Measurements from ENCODE around the gene RPL9.
A peak's percentile ranks its signal among the peaks of the same experiment; 100 is the strongest.
"Not testable (repeated sequence)": the region's sequence is repeated elsewhere in the genome, so short reads cannot be mapped to it uniquely, and the experiment has no call there.

RPL9 gene

DNA sequence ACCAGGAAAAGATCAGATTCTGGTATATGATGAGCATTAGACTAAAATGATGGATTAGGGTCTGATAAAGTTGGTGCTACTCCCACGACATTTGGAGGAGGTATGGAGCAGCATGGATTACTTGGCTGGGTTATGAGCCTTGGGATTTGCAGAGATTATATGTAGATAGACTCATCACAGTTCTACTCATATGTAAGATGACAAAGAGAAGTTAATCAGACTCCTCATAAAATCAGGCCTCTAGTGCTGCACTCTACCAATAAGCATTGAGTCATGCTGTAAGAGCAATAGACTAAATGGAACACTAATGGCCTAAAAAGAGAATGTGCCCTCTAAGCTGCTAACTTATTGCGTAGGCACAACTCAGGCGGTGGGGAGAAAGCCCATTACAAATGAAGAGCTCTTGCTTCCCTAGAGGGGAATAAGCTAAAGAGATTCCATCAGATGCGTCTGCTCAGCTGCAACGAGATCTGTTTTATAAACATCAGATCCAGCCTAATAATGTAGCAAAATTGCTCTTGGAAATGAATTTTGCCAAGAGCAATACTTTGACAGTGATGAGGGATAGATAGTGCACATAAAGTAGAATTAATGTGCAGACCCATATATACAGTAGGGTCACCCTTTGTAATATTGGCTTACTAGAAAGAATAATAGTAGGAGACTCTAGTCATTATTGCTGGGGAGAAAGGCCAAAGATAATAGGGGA, 17.6 kb upstream of the RPL9 start:
- Mint-ChIP-seq H3K36me3 (peaks cover 8% of the 10 kb centered on the region), H3K4me1 (no peaks in the 10 kb centered on the region), H3K9me3 (no peaks in the 10 kb centered on the region), H3K4me3 (no peak overlapping the region), H3K27ac (no peak overlapping the region), H3K27me3 (no peaks in the 10 kb centered on the region)

DNA sequence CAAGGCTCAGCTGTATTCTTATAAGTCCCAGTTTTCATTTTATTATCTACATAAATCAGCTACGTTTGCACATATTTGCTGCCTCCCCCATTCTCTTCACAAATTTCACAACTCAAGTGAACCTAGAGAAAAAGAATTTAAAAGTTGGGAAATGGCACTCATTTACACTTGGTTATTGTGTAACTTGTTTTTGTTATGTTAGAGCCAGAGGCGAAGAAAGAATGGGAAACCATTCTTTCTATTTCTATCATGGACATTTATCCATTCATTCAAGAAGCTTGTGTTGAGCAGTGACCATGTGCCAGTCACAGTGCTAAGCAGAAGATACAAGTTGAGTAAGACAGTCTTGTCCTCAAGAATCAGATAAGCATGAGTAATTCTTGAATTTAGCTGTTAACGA, 13.7 kb upstream of the RPL9 start:
- Mint-ChIP-seq H3K27ac (no peak overlapping the region), H3K4me3 (no peak overlapping the region), H3K9me3 (no peaks in the 10 kb centered on the region), H3K27me3 (no peaks in the 10 kb centered on the region), H3K36me3 (peaks cover 11% of the 10 kb centered on the region), H3K4me1 (peaks cover 8% of the 10 kb centered on the region)

- no peak overlapping the region for H3K4me3 Mint-ChIP-seq
- no peak overlapping the region for H3K27ac Mint-ChIP-seq
- H3K36me3 Mint-ChIP-seq = peaks cover 9% of the 10 kb centered on the region
- H3K27me3 Mint-ChIP-seq = no peaks in the 10 kb centered on the region
- H3K4me1 Mint-ChIP-seq = peaks cover 8% of the 10 kb centered on the region
- H3K9me3 Mint-ChIP-seq = no peaks in the 10 kb centered on the region
Observed at GRCh38 chr4:39470402-39470801, 11.7 kb upstream of the RPL9 start.

DNA sequence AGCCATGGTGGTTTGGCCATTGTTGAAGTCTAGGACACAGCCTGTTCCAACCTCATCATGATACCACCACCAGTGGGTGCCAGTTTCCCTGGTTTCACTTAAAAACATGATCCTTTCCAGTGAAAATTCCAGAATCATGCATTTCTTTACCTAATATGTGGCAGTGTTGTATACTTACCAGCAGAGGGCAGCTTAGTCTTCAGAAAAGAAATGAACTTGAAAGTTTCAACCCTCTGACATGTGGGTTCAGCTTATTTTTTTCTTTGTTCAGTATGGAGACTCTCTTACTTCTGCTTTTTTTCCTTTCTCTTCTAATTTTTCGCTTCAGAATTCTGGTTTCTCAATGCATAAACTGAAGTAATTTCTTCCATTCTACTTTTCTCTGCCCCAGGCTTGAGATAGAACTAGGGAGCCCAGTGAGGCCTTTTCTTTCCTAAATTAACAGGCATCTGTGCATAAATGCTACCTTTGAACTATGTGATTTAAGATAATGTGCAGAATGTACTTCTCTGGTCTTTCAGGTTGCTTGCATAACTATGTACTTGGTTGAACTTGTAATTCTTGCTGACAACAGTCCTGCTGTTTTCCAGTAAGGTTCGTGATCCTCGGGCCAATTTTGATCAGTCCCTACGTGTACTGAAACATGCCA, 10.8 kb upstream of the RPL9 start:
- no peak overlapping the region for H3K27ac Mint-ChIP-seq
- no peak overlapping the region for H3K4me3 Mint-ChIP-seq
- peaks cover 11% of the 10 kb centered on the region for H3K4me1 Mint-ChIP-seq

GRCh38 chr4:39467464-39467863, 8.7 kb upstream of the RPL9 start:
- Mint-ChIP-seq H3K27ac (no peak overlapping the region), H3K4me1 (peaks cover 11% of the 10 kb centered on the region), H3K9me3 (no peaks in the 10 kb centered on the region), H3K27me3 (no peaks in the 10 kb centered on the region), H3K4me3 (no peak overlapping the region), H3K36me3 (peaks cover 12% of the 10 kb centered on the region)

More for the DNA sequence above, 10.8 kb upstream of the RPL9 start:
- Mint-ChIP-seq H3K9me3 (no peaks in the 10 kb centered on the region), H3K27me3 (no peaks in the 10 kb centered on the region), H3K36me3 (peaks cover 9% of the 10 kb centered on the region)

DNA sequence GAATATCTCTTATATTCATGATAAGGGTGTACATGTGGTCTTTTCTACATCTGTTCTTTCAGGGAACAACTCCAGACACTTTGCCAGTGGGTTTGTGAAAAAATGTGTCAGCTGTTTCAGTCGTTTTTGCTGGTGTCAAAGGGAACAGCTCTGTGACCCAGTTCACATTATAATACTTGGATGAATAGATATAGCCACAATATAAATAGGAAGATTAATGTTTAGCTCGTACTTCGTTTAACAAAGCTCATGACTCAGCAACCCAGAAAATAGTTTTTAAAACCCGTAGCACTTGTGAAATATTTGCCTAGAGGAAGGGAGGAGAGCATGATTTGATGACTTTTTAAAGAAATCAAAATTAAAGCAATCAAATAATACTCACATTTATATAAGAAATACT, 8.0 kb upstream of the RPL9 start:
- H3K9me3 Mint-ChIP-seq = no peaks in the 10 kb centered on the region
- H3K27ac Mint-ChIP-seq = no peak overlapping the region
- H3K36me3 Mint-ChIP-seq = peaks cover 8% of the 10 kb centered on the region
- H3K4me3 Mint-ChIP-seq = no peak overlapping the region
- H3K27me3 Mint-ChIP-seq = no peaks in the 10 kb centered on the region
- peaks cover 11% of the 10 kb centered on the region for H3K4me1 Mint-ChIP-seq

DNA sequence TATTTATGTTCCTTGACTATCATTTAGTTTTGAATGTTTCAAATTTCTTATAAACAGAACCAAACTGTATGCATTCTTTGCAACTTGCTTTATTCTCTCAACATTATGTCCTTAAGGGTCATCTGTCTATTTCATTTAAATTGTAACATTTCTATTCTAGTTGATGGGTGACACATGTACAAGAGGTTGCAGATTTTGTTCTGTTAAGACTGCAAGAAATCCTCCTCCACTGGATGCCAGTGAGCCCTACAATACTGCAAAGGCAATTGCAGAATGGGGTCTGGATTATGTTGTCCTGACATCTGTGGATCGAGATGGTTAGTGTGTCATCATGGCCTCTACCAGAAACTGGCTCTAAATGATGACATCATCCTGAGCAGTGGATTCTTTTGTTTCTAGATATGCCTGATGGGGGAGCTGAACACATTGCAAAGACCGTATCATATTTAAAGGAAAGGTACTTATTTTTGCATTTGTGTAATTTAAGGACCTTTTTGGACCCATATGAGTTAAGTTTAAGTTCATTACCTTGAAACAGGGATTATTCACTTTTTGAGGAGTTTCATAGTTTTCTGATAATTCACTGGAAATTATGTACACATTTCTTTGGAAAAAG, 6.3 kb upstream of the RPL9 start:
- H3K27me3 Mint-ChIP-seq = no peaks in the 10 kb centered on the region
- H3K27ac Mint-ChIP-seq = peak overlapping the region; percentile 3
- peaks cover 20% of the 10 kb centered on the region for H3K4me1 Mint-ChIP-seq
- no peaks in the 10 kb centered on the region for H3K9me3 Mint-ChIP-seq
- peaks cover 8% of the 10 kb centered on the region for H3K36me3 Mint-ChIP-seq
- H3K4me3 Mint-ChIP-seq = no peak overlapping the region

DNA sequence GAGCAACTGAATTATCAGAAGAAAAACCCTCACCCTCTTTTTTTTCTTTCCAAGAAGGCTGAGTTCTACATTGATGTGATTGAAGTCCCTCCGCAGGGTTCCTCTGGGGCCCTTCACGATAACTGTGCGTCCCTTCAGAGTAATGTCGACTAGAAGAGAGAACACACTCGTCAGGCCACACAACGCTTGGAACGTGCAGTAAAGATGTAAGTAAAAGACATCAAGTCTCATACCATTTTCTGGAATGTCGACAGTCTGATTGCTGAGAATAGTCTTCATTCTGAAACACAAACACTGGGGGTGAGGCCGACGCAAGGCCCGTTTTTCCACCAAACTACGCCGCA, 589 bp downstream of the RPL9 start:
- peaks cover 38% of the 10 kb centered on the region for H3K36me3 Mint-ChIP-seq
- not testable (repeated sequence) for H3K9me3 Mint-ChIP-seq, H3K27me3 Mint-ChIP-seq
- H3K4me1 Mint-ChIP-seq = peaks cover 30% of the 10 kb centered on the region
- peak overlapping the region; percentile 96 for H3K4me3 Mint-ChIP-seq
- peak overlapping the region; percentile 99 for H3K27ac Mint-ChIP-seq

DNA sequence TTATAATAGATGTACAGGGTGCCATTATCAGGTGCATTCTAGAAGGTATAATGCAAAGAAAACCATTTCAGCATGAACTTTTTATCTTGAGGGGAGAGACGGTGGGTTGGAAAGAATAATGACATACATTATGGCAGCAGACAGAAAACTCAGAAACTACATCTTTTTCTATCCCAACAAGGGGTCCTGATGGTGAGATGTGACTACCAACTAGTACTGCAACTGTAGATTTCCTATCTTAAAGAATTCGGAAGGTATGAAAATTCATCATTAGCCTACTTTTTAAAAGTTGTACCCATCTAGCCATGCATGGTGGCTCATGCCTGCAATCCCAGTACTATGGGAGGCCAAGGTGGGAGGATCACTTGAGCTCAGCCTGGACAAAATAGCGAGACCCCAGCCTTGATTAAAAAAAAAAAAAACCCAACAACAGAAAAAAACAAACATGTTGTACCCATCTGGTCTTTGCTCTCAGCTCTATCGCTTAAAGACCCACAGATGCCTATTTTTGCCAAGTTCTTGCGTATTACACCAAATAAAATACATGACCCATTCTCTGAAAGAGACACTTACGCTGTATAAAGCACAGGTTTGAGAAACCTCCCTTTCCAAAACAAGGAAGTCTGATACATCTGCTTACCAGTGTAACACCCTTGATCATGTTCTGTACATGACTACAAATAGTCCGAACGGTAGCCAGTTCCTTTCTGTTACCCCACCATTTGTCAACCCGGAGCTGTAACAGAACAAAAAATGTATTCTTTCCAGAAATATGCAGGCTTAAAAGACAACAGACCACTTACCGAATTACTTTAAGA, 1.6 kb downstream of the RPL9 start:
- H3K4me3 Mint-ChIP-seq = peak overlapping the region; percentile 96
- H3K27ac Mint-ChIP-seq = peak overlapping the region; percentile 63
- peaks cover 43% of the 10 kb centered on the region for H3K36me3 Mint-ChIP-seq
- H3K27me3 Mint-ChIP-seq = no peaks in the 10 kb centered on the region
- H3K4me1 Mint-ChIP-seq = peaks cover 38% of the 10 kb centered on the region
- no peaks in the 10 kb centered on the region for H3K9me3 Mint-ChIP-seq

DNA sequence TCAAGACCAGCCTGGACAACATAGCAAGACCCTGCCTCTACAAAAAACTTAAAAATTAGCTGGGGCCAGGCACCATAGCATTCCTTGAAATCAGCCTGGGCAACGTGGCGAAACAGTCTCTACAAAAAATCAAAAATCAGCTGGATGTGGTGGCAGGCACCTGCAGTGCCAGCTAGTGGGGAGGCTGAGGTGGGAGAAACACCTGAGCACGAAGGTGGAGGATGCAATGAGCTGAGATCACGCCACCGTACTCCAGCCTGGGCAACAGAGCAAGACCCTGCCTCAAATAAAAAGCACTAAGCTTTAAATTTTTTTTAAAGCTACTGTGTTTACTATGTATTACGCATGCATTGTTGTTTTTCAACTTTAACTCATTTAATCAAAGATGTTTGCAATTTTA, 3.2 kb downstream of the RPL9 start:
- Mint-ChIP-seq H3K4me1 (peaks cover 39% of the 10 kb centered on the region), H3K36me3 (peaks cover 52% of the 10 kb centered on the region), H3K27ac (peak overlapping the region; percentile 82), H3K27me3 (no peaks in the 10 kb centered on the region), H3K9me3 (no peaks in the 10 kb centered on the region), H3K4me3 (peak overlapping the region; percentile 96)

- no peaks in the 10 kb centered on the region for H3K9me3 Mint-ChIP-seq
- no peaks in the 10 kb centered on the region for H3K27me3 Mint-ChIP-seq
- peak overlapping the region; percentile 79 for H3K27ac Mint-ChIP-seq
- peaks cover 52% of the 10 kb centered on the region for H3K36me3 Mint-ChIP-seq
- peaks cover 32% of the 10 kb centered on the region for H3K4me1 Mint-ChIP-seq
- peak overlapping the region; percentile 72 for H3K4me3 Mint-ChIP-seq
Observed at GRCh38 chr4:39453738-39454137, 5.0 kb downstream of the RPL9 start.

- Mint-ChIP-seq H3K36me3 (peaks cover 48% of the 10 kb centered on the region), H3K4me3 (peak overlapping the region; percentile 55), H3K27me3 (no peaks in the 10 kb centered on the region), H3K27ac (peak overlapping the region; percentile 79), H3K9me3 (no peaks in the 10 kb centered on the region), H3K4me1 (peaks cover 35% of the 10 kb centered on the region)
Observed at GRCh38 chr4:39452860-39453587, 5.7 kb downstream of the RPL9 start.

DNA sequence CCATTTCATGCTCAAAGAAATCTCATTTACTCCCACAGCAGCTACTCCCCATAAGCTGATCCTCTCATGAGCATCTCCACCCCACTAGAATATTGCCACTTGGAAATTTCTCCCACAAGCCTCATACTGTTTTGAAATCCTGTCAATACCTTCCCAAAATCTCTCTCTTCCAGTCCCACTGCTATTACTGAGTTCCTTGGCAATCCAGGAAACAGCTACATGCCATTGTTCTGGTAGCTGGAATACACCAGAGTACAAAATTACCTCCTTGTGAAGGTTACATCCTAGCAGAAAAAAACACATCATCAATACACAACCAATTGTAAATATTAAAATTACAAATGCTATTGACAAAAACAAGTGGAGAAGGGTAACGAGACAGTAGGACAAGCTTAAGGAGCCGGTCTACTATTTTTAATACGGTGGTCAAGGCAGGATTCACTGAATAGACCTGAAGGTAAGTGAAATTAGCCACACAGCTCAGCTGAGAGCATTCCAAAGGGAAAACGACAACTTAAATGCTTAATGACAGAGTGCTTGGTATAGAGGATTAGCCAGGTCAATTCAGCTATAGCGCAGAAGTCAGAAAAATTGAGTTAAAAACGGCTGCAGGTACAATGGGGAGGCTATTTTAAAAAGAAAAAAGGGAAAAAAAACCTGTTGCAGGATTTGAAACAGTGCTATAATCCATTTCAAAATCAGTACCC, 6.4 kb downstream of the RPL9 start:
- peak overlapping the region; percentile 11 for H3K4me3 Mint-ChIP-seq
- no peaks in the 10 kb centered on the region for H3K9me3 Mint-ChIP-seq
- peaks cover 41% of the 10 kb centered on the region for H3K4me1 Mint-ChIP-seq
- H3K36me3 Mint-ChIP-seq = peaks cover 40% of the 10 kb centered on the region
- peak overlapping the region; percentile 80 for H3K27ac Mint-ChIP-seq
- no peaks in the 10 kb centered on the region for H3K27me3 Mint-ChIP-seq

DNA sequence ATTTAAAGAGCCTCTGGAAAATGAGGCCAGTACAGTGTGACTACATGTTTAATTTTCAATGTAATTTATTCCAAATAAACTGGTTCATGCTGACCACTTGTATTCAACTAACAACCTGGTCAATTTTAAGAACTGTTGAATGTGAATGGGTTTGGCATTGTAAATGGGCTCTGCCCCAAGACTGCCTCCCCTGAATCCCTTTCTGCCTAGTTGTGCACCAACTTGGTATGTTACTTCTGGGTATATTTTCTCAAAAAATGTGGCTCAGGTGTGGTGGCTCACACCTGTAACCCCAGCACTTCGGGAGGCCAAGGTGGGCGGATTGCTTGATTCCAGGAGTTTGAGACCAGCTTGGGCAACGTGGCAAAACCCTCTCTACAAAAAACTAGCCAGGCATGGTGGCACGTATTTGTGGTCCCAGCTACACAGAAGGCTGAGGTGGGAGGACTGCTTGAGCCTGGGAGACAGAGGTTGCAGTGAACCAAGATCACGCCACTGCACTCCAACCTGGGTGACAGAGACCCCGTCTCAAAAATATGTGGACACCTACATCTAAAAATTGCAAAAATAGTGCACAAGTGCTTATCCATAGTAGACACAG, 7.2 kb downstream of the RPL9 start:
- peaks cover 41% of the 10 kb centered on the region for H3K4me1 Mint-ChIP-seq
- peak overlapping the region; percentile 80 for H3K27ac Mint-ChIP-seq
- peaks cover 34% of the 10 kb centered on the region for H3K36me3 Mint-ChIP-seq
- no peak overlapping the region for H3K4me3 Mint-ChIP-seq
- H3K27me3 Mint-ChIP-seq = no peaks in the 10 kb centered on the region
- H3K9me3 Mint-ChIP-seq = no peaks in the 10 kb centered on the region
